GM12864 (cell line): ENCODE results near the gene SMTNL2.

ENCODE experiments used
- DNase-seq: peaks from one replicate; pipeline ENCODE4 v3.0.0-alpha.2; 2011; ENCODE audit warnings: low read depth
- H3K4me3 ChIP-seq: 2 replicates; pipeline ENCODE4 v1.5.1; 2011; ENCODE audit warnings: mild to moderate bottlenecking, low read depth, low read length, control low read depth
- TF ChIP-seq, protein P1 (sequence below): IDR thresholded peaks from 2 replicates; pipeline ENCODE4 v1.5.1; 2011; ENCODE audit warnings: low read depth, mild to moderate bottlenecking, moderate library complexity, low read length, control low read depth, inconsistent platforms; ENCODE audit errors: missing control alignments

SMTNL2 gene

DNA sequence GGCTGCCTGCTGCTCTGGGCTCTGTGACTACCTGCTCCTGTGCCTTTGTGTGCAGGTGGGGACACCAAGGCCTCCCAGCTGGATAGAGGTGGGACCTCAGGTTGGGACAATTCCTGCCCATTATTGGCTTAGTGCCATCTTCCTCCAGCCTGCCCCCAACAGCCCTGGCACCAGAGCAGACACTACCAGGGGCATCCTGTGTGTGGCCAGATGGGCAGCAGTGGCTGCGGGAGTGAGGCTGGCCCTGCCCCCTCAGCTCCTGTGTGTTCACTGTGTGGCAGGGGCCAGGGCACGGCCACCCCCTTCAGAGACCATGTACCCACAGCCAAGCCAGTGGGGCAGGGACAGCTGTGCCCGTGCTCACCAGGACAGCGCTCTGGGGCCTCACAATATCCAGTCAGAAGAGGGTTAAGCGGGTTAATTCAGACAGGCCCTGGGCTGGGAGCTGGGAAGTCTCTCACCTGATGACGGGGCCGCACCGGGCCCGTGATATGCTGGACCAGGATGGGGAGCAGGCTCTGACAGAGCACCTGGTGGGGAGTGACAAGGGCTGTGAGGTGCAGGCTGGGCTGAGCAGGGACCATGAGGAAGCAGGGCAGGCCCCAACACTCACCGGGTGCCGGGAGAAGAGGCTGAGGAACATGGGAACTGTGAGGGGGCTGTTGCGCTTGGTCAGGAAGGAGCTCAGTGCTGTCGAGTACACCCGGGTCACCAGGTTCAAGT, 42.2 kb upstream of the SMTNL2 start:
- TF ChIP-seq, protein P1, sequence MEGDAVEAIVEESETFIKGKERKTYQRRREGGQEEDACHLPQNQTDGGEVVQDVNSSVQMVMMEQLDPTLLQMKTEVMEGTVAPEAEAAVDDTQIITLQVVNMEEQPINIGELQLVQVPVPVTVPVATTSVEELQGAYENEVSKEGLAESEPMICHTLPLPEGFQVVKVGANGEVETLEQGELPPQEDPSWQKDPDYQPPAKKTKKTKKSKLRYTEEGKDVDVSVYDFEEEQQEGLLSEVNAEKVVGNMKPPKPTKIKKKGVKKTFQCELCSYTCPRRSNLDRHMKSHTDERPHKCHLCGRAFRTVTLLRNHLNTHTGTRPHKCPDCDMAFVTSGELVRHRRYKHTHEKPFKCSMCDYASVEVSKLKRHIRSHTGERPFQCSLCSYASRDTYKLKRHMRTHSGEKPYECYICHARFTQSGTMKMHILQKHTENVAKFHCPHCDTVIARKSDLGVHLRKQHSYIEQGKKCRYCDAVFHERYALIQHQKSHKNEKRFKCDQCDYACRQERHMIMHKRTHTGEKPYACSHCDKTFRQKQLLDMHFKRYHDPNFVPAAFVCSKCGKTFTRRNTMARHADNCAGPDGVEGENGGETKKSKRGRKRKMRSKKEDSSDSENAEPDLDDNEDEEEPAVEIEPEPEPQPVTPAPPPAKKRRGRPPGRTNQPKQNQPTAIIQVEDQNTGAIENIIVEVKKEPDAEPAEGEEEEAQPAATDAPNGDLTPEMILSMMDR, result no peak
- DNase-seq, result no peak
- H3K4me3 ChIP-seq, result no peak overlapping the region

DNA sequence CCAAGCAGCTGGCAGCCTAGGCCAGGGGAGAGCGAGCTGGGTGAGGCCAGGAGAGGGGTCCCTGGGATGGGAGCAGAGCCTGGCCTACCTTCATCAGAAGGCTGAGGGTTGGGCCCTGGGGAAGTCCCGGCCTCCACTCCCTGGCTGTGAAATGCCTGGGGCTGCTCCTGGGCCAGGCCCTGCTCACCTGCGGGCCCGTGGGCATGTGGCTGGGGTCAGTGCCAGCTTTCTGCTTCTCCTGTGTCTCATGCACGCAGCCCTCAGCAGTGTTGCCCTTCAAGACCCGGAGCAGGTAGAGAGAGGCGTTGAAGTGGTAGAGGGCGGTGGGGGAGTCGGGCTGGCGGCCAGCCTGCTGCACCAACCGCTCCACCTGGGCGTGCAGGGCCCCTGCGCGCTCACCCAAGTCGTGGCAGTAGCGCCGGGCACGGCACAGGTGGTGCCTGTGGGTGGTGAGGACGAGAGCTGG, 41.6 kb upstream of the SMTNL2 start:
- no peak for DNase-seq
- TF ChIP-seq, protein P1, result no peak
- no peak overlapping the region for H3K4me3 ChIP-seq

DNA sequence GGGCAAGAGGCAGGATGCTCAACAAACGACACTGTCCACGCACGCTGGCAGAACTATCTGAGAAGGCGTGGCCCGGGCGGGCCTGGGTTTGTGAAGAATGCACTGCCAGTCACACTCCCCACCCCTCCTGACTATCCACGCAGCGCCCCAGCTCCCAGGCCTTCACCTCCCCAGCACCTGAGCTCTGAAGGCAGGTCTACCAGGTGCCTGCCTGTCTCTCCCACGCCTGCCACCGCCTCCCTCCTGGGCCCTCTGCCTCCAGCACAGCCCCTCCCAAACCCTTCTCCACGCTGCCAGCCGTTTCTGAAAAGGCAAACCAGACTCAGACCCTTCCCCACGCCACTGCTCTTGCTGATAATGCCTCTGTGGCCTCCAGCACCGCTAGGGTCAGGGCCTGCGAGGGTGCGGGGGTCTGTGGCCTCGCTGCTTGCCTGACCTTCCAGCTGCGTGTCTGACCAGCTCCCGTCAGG, 40.7 kb upstream of the SMTNL2 start:
- TF ChIP-seq, protein P1, result no peak
- no peak for DNase-seq

DNA sequence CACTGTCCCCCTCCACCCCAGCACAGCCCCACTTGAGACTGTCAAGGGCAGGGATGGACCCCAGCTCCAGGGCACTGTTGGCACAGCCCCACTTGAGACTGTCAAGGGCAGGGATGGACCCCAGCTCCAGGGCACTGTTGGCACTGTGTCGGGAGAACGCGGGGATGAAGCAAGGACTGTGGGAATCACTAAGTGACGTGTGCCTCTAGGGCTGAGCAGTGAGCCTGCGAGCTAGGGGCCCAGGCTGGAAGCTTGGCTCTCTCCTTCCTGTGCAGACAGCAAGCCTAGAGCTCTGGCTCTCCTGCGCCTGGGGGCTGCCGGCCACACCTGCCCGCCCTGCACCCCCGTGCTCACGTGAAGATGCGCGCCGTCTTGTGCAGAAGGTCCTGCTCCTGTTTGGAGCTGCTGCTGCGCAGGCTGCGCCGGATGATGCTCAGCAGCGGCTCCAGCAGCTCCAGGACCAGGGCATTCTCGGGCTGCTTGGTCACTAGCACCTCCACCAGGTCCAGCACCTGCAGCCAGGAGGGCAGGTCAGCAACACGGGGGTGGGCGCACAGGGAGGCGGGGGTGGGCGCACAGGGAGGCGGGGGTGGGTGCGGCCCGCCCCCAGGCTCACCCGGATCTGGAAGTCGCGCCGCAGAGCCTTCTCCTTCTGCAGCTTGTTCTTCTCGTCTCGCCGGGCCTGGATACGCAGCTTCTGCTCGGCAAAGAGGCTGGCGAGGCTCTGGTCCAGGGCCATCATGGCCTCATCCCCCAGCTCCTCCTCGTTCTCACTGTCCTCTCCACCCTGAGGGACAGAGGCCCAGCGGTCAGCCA, 40.0 kb upstream of the SMTNL2 start:
- no peak overlapping the region for H3K4me3 ChIP-seq
- DNase-seq, result no peak
- TF ChIP-seq, protein P1, result no peak

More for the DNA sequence above, 40.7 kb upstream of the SMTNL2 start:
- no peak overlapping the region for H3K4me3 ChIP-seq

DNA sequence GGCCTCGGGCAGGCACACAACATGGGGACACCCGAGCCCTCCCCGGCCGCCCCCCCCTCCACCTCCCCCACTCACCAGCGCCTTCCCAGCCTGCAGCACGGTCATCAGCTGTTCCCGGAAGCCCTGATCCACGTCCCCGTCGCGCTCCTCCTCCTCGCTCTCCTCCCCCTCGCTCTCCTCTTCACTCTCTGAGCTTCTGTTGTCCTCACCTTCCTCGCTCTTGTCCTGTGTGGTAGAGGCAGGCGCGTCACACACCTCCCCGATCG, 39.4 kb upstream of the SMTNL2 start:
- DNase-seq, result no peak
- TF ChIP-seq, protein P1, result no peak
- H3K4me3 ChIP-seq, result no peak overlapping the region

DNA sequence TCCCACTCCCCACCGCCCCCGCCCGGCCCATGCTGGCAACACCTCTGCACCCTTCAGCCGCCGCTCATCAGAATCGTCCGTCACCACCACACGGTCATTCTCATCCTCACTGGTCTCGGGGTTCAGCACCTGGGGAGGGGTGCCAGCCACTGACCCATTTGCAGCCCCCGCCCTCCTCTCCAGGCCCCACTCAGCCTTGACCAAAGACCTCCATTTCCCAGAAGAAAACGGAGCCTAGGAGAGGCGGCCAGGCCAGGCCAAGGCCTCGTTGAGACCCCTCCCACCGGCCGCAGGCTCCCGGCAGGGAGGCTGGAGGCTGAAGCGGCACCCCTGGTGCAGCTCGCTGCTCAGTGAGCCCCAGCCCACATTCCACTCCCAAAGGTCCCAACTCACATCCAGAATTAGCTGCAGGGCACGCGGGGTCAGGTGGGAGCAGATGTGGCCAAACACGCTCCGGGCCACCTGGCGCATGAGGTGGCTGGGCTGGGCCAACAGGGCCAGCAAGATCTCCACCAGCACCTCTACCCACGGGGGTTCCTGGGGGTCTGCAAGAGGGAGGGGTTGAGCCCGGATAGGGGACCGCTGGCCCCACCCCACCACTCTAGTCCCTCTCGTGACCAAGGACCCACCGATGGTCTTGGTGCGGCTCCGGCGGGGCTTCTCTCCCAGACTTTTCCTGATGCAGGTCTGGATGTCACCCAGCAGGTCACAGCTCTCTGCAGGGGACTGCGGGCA, 38.9 kb upstream of the SMTNL2 start:
- DNase-seq, result no peak
- no peak overlapping the region for H3K4me3 ChIP-seq
- TF ChIP-seq, protein P1, result no peak
